LNCAP (cell line): ENCODE data around the gene STRN4.

Experiments used
- TF ChIP-seq, protein P1 (sequence below): fragments of 450-650 bp; IDR thresholded peaks from 2 replicates; pipeline ENCODE4 v1.5.1; 2017; ENCODE audit warnings: mild to moderate bottlenecking

Gene STRN4

DNA sequence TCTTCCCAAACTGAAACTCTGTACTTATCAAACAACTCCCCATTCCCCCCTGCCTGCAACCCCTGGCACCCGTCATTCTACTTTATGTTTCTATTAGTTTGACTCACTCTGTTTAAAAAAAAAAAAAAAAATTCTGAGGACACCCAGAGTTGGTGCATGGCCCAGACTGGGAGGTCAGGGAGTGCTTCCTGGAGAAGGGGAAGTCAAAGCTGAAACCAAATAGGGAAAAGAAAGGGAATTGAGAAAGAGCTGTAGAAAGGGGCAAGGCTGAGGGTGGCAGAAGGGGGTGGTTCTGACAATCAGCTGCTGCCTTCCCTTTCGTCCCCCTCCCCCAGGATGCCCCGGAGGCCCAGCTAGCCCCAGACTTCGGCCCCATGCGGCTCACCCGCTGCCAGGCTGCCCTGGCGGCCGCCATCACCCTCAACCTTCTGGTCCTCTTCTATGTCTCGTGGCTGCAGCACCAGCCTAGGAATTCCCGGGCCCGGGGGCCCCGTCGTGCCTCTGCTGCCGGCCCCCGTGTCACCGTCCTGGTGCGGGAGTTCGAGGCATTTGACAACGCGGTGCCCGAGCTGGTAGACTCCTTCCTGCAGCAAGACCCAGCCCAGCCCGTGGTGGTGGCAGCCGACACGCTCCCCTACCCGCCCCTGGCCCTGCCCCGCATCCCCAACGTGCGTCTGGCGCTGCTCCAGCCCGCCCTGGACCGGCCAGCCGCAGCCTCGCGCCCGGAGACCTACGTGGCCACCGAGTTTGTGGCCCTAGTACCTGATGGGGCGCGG is 9.0 kb upstream of the STRN4 start:
- TF ChIP-seq, protein P1, sequence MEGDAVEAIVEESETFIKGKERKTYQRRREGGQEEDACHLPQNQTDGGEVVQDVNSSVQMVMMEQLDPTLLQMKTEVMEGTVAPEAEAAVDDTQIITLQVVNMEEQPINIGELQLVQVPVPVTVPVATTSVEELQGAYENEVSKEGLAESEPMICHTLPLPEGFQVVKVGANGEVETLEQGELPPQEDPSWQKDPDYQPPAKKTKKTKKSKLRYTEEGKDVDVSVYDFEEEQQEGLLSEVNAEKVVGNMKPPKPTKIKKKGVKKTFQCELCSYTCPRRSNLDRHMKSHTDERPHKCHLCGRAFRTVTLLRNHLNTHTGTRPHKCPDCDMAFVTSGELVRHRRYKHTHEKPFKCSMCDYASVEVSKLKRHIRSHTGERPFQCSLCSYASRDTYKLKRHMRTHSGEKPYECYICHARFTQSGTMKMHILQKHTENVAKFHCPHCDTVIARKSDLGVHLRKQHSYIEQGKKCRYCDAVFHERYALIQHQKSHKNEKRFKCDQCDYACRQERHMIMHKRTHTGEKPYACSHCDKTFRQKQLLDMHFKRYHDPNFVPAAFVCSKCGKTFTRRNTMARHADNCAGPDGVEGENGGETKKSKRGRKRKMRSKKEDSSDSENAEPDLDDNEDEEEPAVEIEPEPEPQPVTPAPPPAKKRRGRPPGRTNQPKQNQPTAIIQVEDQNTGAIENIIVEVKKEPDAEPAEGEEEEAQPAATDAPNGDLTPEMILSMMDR, result no peak

DNA sequence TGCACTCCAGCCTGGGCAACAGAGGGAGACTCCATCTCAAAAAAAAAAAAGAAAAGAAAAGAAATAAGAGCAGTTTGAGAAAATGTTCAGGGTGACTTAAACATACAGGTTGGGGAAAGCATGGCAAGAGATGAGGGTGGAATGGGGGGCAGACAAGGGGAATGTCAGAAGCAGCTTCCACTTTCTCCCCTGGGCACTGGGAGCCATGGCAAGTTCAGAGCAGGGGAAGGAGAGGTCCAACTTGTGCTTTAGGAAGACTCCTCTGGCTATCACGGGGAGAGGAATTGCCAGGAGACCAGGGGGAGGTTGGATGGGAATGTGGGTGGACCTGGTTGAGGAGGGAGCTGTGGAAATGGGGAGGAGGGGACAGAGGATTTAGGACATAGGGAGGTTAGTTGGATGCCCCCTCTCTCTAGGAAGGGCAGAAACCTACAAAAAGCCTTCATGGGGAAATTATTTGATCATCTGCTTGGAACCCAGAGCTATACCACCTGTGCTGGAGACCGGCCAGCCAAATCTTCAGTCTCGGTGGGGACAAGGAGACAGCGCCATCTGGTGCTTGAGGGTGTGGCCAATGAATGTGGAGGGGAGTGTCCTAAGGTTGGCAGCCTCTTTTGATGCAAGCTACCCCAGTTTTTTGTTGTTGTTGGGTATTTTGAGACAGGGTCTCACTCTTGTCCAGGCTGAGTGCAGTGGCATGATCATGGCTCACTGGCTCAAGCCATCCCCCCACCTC is 7.3 kb upstream of the STRN4 start:
- TF ChIP-seq, protein P1, result no peak

DNA sequence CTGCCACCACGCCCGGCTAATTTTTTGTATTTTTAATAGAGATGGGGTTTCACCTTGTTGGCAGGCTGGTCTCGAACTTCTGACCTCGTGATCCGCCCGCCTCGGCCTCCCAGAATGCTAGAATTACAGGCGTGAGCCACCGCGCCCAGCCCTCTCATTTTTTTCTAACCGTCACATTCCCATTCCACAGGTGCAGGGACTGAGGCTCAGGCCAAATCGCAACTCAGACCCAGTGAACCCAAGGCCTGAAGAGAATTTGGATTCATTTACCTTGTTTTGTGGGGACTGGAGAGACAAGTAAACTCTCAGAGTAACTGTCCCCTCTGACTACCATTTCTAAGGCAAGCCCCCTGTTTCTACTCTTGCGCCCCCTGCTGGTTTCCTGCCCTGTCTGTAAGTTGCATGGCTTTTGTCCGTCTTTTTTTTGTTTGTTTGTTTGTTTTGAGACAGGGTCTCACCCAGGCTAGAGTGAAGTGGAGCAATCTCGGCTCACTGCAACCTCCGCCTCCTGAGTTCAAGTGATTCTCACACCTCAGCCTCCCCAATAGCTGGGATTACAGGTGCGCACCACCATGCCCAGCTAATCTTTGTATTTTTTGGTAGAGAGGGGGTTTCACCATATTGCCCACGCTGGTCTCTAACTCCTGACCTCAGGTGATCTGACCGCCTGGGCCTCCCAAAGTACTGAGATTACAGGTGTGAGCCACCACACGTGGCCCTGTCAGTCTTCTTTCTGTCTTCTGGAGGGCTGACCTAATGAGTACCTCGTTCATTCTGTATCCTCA is 2.3 kb upstream of the STRN4 start:
- TF ChIP-seq, protein P1, result peak; percentile 63

DNA sequence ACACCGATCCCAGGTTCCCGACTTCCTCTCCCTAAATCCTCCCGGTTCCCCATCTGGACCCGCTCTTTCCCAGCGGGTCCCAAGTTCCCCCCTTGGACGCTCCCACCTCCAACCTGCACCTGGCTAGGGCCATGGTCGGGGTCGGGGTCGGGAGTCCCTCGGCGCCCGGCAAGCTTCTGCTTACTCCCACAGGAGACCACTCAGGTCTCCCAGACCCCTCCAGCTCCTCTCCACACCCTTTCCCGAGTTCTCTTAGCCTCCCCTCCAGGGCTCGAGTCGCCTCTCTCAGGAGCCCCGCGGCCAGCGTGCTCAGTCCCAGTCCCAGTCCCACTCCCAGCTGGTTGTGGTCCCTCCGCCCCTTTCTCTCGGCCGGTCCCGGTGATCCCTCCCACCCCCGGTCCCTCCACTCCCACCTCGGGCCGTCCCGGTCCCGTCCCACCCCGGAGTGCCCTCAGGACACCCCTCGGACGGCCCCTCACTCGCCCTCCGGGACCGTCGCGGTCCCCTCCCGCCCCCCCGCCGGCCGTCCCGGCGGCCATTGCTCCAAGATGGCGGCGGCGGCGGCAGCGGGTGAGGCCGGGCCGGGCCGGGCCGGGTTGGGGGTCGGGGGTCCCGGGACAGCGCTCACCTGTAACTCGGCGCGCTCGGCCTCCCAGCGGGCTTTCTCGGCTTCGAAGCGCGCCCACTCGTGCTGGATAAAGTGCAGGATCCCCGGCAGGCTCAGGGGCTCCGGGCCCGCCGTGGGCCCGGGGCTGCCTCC is 549 bp downstream of the STRN4 start, which contains the start of gene FKRP:
Gene FKRP (plus strand): TSS at position 537 of the 760 bp plus-strand sequence. CDS start 9,394 bp downstream, outside the sequence.
- TF ChIP-seq, protein P1, result no peak

DNA sequence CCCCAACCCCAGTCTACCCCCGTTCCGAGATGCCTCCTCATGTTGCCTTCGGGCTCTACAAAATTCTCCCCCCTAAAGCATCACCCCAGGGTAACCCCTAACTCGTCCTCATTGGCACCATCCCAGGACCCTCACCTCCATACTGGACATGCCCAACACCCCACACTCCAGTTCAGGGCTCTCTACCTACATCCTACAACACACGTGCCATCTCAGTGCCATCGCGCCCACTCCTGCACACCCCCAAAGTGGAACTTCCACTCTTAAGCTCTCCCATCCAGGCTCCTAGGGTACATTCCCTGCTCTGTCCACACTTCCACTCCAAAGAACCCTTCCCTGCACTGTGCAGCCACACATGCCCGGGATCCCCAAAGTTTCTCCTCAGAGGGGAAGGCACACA is 1.2 kb downstream of the STRN4 start:
- TF ChIP-seq, protein P1, result no peak

DNA sequence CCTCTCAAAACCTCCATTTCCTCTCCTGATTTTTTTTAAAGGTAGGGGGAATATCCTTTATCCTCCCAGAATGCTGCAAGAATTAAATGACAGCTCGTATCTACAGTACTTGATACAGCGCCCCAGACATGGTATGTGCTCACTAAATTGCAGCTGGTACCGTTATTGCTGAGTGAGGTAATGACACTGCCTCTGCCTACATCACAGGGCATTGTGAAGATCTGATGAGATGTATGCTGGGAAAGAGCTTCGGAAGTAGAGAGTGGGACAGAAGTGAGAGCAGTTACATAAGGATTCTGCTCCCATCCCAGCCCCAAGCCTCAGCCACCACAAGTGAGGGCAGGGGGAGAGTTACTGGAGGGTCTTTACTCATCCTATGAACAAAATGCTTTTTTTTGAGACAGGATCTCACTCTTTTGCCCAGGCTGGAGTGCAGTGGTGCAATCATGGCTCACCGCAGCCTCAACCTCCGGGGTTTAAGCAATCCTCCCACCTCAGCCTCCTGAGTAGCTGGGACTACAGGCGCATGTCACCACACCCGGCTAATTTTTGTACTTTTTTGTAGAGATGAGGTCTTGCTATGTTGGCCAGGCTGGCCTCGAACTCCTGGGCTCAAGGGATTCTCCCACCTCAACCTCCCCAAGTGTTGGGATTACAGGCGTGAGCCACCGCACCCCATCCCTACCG is 2.1 kb downstream of the STRN4 start:
- TF ChIP-seq, protein P1, result no peak
